Activated CD8-positive, alpha-beta memory T cell treated with anti-CD3 and anti-CD28 coated beads for 48 hours (primary cell): Measurements from ENCODE around the gene S100A6.

Experiments used
- DNase-seq, 3 experiments: peaks; one replicate each; pipeline ENCODE4 v3.0.0-alpha.2; 2020; ENCODE audit warnings: low read depth in 2 of 3, low spot score in 2 of 3

Gene S100A6

DNA sequence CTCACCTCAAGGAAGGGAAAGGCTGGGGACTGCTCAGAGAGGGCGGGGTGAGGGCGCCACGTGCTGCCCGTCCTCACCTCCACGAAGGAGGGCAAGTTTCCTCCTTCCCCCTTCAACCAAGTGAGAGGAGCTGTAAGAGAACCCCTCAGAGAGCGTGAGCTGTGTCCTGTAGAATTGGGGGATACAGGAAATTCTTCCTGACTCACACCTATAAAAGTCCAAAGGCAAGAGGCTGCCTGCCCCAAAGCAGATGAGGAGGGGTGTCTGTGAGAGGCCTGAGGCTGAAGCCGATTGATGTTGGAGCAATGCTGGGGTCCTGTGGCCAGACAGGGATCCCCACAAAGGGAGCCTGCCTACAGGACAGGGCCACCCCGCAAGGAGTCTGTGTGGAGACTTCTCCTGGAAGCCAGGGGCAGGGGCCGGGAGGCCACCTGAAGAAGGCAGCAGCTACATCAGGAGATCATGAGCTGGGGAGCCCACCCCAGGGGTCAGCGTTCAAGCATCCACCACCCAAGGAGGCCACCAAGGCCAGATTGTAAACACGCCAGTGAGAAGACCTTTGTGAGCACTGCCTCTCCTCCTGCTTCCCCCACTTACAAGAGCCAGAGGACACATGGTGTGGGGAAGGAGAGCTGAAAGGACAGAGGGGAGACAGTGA lies 27.7 kb downstream of the S100A6 start:
- no peak for DNase-seq

- no peak for DNase-seq
Measured at GRCh38 chr1:153506831-153507413, 28.9 kb downstream of the S100A6 start.

GRCh38 chr1:153506386-153506785 lies 29.4 kb downstream of the S100A6 start:
- DNase-seq: no peak

- no peak for DNase-seq
Measured at GRCh38 chr1:153505576-153505975, 30.2 kb downstream of the S100A6 start.

- DNase-seq: no peak
Measured at GRCh38 chr1:153503766-153504165, 32.0 kb downstream of the S100A6 start.

DNA sequence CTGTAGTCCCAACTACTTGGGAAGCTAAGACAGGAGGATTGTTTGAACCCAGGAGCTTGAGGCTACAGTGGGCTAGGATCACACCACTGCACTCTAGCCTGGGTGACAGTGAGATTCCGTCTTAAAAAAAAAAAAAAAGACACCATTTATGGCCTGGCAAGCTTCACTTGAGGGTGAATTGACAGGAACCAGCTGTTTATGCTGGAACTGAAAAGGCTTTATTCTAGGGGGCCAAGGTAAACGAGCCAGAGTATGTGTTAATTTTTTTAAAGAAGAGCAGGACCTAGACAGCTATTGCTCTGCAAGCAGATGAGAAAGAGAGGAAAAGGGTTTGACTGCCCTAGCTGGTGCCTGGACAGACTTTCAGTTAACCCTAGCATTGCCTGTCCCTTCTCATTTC lies 37.0 kb downstream of the S100A6 start:
- no peak for DNase-seq

DNA sequence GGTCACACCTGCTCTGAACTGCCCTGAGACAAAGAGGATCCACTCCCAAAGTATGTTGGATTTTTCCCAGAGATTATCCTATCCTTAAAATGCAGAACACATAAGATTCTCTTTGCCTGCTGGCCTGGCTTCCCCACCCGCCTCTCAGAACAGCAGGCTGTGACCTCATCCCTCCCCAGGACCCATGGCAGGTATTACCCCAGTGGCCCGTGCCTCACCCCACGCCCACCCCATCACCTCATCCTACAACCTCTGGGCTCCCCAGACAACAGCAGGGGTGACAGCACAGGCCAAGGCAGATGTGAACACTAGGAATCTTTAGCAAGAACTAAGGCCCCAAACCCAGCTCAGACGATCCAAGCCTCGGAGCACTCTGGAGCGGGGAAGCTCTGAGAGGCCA lies 40.3 kb downstream of the S100A6 start:
- no peak for DNase-seq

DNA sequence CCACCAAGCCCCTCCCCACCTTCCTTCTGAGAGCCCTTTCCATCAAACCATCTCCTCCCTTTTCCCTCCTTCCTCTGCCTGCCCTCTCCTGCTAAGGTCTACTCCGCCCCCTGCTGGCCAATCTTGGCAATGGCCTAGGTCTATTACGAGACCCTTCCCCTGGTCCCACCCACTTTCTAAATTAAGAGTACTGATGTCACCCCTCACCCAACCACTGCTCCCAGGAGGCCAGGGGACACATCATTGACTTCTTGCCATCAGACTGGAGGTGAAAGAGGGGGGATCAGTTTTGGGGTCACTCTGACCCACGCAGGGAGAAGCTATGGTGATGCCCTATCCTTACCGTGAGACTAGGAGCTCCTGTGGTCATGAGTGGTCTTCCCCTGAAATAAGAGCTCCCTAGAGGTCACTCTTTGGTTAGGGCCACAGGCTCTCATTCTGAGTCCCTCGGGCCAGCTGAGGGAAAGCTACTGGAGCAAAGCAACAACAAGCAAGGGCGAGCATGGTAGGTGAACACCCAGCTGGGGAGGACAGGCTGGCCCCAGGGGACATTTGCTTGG lies 40.7 kb downstream of the S100A6 start:
- peak; percentile 31 to 89 (median 66) for DNase-seq

DNA sequence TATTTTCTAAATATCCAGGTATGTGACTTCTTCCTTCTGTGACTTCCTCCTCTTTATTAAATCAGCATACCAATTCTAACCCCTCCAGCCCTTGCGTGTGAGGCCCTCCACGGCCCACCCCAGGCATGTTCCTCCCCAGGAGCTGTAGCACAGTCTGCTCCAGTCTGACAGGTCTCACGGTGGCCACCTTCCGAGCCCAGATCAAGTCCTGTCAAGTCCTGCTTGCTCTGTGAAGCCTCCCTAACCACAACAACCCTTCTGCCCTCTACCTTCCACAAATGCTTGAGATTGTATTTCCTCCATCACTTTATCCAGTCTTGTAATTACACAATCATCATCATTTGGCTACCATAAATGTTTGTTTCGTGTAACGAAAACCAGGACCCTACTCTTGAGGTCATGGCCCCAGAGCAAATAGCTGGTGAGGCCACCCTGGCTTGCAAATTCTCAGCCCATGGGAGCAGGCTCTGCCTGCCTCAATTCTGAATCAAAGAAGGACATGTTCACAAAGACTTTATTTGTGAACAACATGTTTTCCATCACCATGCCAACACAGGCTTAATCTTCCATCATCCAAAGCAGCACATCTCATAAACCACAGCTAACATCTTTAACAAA lies 42.3 kb downstream of the S100A6 start:
- no peak for DNase-seq

DNA sequence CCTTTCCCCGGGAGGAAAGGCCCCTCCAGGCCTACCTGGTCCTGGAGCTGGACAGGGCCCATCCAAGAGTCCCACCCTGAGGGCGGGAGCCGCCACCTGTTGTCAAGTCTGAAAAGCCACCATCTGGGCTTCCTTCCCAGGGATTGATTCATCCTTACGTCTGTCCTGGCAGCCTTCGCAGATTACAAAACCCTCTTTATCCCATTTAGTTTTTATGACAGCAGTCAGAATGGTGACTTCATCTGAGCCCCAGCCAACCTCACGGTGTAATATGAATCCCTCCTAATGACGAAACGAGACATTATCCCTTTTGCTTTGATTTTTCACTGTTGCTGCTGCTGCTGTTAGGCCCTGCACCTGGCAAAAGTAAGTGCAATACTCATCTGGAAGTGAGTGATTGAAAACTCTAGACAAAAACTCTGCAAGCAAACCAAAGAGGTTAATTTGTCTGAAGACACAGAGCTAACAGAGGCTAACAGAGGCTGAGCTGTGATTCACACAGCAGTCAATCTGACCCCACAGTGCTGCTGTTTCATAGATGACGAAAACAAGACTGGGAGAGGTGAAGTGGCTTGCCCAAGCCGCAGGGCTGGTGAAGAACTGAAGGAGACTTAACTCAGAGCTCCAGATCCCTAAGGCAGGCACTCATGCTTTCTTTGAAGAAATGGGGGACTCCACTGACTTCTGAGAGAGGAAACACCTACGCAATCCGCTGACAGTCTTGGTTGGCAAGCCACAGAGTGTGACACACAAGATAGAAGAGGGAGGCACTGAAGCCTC lies 45.3 kb downstream of the S100A6 start:
- DNase-seq: no peak

DNA sequence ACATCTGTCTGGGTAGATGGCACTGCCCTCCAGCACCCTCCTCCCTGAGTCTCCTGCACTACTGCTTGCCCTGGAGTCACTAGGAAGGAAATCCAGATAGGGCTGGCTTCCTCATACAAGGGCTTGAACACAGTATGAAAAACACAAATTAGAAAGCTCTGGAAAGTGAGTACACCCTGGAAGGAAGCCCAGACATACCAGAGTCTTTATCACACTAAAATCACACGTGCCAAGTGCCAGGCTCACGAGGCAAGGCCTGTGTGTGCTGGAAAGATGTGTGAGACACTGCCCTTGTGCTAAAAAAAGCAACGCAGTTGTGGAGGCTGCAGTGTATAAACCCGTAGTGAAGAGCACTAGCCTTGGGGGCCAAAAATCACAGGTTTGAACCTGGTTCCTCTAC lies 47.1 kb downstream of the S100A6 start:
- no peak for DNase-seq

DNA sequence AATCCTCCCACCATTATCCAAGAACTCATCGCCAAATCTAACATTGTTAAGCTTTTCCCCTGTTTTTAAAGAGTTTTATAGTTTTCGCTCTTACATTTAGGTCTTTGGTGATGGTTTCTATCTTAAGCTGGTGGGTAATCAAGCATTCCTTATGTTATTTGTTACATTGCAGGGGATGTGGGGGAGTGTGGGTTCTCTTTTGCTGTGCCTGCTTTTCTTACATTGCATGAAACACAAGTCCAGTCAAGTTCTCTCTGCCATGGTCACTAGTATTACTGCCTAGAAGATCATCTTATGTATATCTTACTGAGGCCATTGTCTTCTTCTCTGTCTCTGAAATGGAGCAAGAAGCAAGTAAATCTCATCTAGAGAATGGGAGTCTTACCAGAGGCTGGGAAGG lies 48.1 kb downstream of the S100A6 start:
- no peak for DNase-seq

DNA sequence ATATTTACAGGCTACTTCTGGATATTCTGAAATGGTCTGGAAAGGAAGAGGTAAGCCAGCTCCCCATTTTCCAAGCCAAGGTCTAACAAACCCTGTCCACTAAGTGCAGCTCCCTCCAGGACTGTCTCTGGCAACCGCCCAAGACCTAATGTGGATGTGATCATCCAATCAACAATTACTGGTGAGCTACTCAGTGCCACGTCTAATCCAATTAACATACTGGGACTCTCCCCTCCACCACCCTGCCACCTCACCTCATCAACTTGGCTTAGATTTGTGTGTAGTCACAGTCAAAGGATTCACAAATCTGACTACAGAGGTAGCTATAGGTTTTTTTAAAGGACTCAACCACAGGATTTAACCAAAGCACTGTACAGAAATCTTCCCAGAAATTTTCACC lies 49.9 kb downstream of the S100A6 start:
- no peak for DNase-seq
